ENCODE data around the gene GPC5.

GRCh38 chr13:92537471-92537870 is 1139.0 kb downstream of the GPC5 start:
- no peak for TF ChIP-seq POLR2A (IDR thresholded peaks at IDR 0.05)
- TF ChIP-seq CTCF (IDR thresholded peaks at IDR 0.05) = no peak
- no peak for TF ChIP-seq EP300 (IDR thresholded peaks at IDR 0.05)
- TF ChIP-seq POLR2AphosphoS5 (IDR thresholded peaks at IDR 0.05) = no peak
